Upper lobe of left lung (tissue), 6 donors: Measurements from ENCODE around the gene GMPPA. TPM values are rescaled to one million over a fixed set of nuclear protein-coding genes. Genes with fewer than 3 reads are reported as not detected.

ENCODE experiments used
- ATAC-seq, 2 donors: fragments of 200-7000 bp; cut with Tn5 transposase; one replicate each; pipeline ENCODE4 v1.9.1; 2022; ENCODE audit warnings: mild to moderate bottlenecking in 2 of 2, moderate library complexity in 2 of 2; ENCODE audit not compliant: low FRiP score in 2 of 2
- DNase-seq, 2 donors: peaks; one replicate each; pipeline ENCODE4 v3.0.0-alpha.2; 2019 to 2020
- H3K27ac ChIP-seq, 4 donors: fragments of 200-600 bp; sonication (generic); one replicate each; pipeline ENCODE4 v1.5.1; 2016 to 2019
- H3K27me3 ChIP-seq, 4 donors: fragments of 200-600 bp; sonication (generic); one replicate each; pipeline ENCODE4 v1.5.1; 2017 to 2019
- H3K36me3 ChIP-seq, 4 donors: fragments of 200-600 bp; sonication (generic); one replicate each; pipeline ENCODE4 v1.5.1; 2016 to 2019
- H3K4me1 ChIP-seq, 4 donors: fragments of 200-600 bp; sonication (generic); one replicate each; pipeline ENCODE4 v1.5.1; 2018 to 2019
- H3K4me3 ChIP-seq, 4 donors: fragments of 200-600 bp; sonication (generic); one replicate each; pipeline ENCODE4 v1.5.1; 2017 to 2019; ENCODE audit warnings: mild to moderate bottlenecking in 2 of 4, moderate library complexity in 1 of 4
- H3K9me3 ChIP-seq, 4 donors: fragments of 200-600 bp; sonication (generic); one replicate each; pipeline ENCODE4 v1.5.1; 2018 to 2019
- CTCF ChIP-seq, 6 experiments: fragments of 450-650 bp in 4 of 6; fragments of 200-600 bp in 2 of 6; sonication (generic) in 2 of 6; IDR thresholded peaks; one replicate each; pipeline ENCODE4 v1.5.1; 2016 to 2019; ENCODE audit warnings: antibody characterized with exemption in 6 of 6
- EP300 ChIP-seq, 4 donors: sonication (generic); formaldehyde crosslinking; IDR thresholded peaks; one replicate each; pipeline ENCODE4 v1.5.1; 2017; ENCODE audit warnings: antibody characterized with exemption in 4 of 4, control low read depth in 2 of 4
- POLR2A ChIP-seq, 4 donors: fragments of 450-650 bp; IDR thresholded peaks; one replicate each; pipeline ENCODE4 v1.5.1; 2016 to 2017; ENCODE audit warnings: antibody characterized with exemption in 4 of 4, mild to moderate bottlenecking in 2 of 4
- POLR2AphosphoS5 ChIP-seq, 2 donors: sonication (generic); formaldehyde crosslinking; IDR thresholded peaks; one replicate each; pipeline ENCODE4 v1.5.1; 2017; ENCODE audit warnings: antibody characterized with exemption in 2 of 2
- whole genome bisulfite sequencing, 2 donors: methylation state at CpG; one replicate each; pipeline ENCODE4 v1.1.5; 2017 to 2018; 5-methylcytosine and 5-hydroxymethylcytosine counted together
- total RNA-seq, 6 donors: library from RNA; depleted of rRNA in 4 of 6; stranded (reverse); fragments of >200 nt in 4 of 6; gene quantifications; one replicate each; pipeline versions ENCODE4 v1.1.0 to v1.2.1, GENCODE V29; 2016 to 2021
- donor health status: DM: no; HTN: no; CAD: no; lungs with moderate emphysema.
- donor health status: DM: no; HTN: yes; CAD: no; lungs with severe emphysema.

The GMPPA gene
- total RNA-seq, 6 donors from 2014 or later: 20.8 to 38.5 (median 24.9) TPM

- Histone ChIP-seq H3K27ac (no peak overlapping the region), H3K27me3 (peaks cover 0 to 3% (median 0%) of the 10 kb centered on the region in 4 donors)
- 91 to 92% methylated on average over 4 to 9 of the region's 9 CpGs for WGBS, 2 donors
Measured at GRCh38 chr2:219462349-219462748, 36.3 kb upstream of the GMPPA start.

GRCh38 chr2:219464286-219465032 is 34.2 kb upstream of the GMPPA start:
- Histone ChIP-seq H3K27me3 (peaks cover 0 to 3% (median 0%) of the 10 kb centered on the region in 4 donors), H3K36me3 (no peaks in the 10 kb centered on the region), H3K9me3 (no peaks in the 10 kb centered on the region), H3K27ac (no peak overlapping the region), H3K4me1 (no peaks in the 10 kb centered on the region), H3K4me3 (no peak overlapping the region)
- TF ChIP-seq POLR2A (IDR thresholded peaks at IDR 0.05) (no peak), POLR2AphosphoS5 (IDR thresholded peaks at IDR 0.05) (no peak), CTCF (IDR thresholded peaks at IDR 0.05) (no peak), EP300 (IDR thresholded peaks at IDR 0.05) (no peak)
- 81 to 90% methylated on average over 7 to 20 of the region's 21 CpGs for WGBS, 2 donors
- DNase-seq (peak in 1 of 2 donors; percentile 61), ATAC-seq (no peak)

More at GRCh38 chr2:219462349-219462748, 36.3 kb upstream of the GMPPA start:
- TF ChIP-seq POLR2A (IDR thresholded peaks at IDR 0.05) (no peak), POLR2AphosphoS5 (IDR thresholded peaks at IDR 0.05) (no peak), CTCF (IDR thresholded peaks at IDR 0.05) (no peak), EP300 (IDR thresholded peaks at IDR 0.05) (no peak)
- no peak overlapping the region for H3K4me3 ChIP-seq
- H3K4me1 ChIP-seq: no peaks in the 10 kb centered on the region
- no peaks in the 10 kb centered on the region for H3K9me3 ChIP-seq
- ATAC-seq: no peak
- no peaks in the 10 kb centered on the region for H3K36me3 ChIP-seq
- DNase-seq: no peak

- Histone ChIP-seq H3K9me3 (no peaks in the 10 kb centered on the region), H3K27me3 (no peaks in the 10 kb centered on the region), H3K4me1 (no peaks in the 10 kb centered on the region), H3K4me3 (no peak overlapping the region), H3K36me3 (no peaks in the 10 kb centered on the region), H3K27ac (no peak overlapping the region)
- 85 to 90% methylated on average over 41 to 47 of the region's 47 CpGs for WGBS, 2 donors
- ATAC-seq (no peak), DNase-seq (peak in 1 of 2 donors; percentile 74)
- TF ChIP-seq CTCF (IDR thresholded peaks at IDR 0.05) (no peak), POLR2AphosphoS5 (IDR thresholded peaks at IDR 0.05) (no peak), POLR2A (IDR thresholded peaks at IDR 0.05) (no peak), EP300 (IDR thresholded peaks at IDR 0.05) (no peak)
Measured at GRCh38 chr2:219465659-219466561, 32.8 kb upstream of the GMPPA start.

- Histone ChIP-seq H3K36me3 (no peaks in the 10 kb centered on the region), H3K9me3 (no peaks in the 10 kb centered on the region), H3K27ac (no peak overlapping the region), H3K4me3 (no peak overlapping the region), H3K27me3 (no peaks in the 10 kb centered on the region), H3K4me1 (no peaks in the 10 kb centered on the region)
- DNase-seq: peak in 1 of 2 donors; percentile 78
- WGBS, 2 donors: 72 to 87% methylated on average over 15 to 27 of the region's 28 CpGs
- TF ChIP-seq POLR2A (IDR thresholded peaks at IDR 0.05) (no peak), CTCF (IDR thresholded peaks at IDR 0.05) (no peak), EP300 (IDR thresholded peaks at IDR 0.05) (no peak), POLR2AphosphoS5 (IDR thresholded peaks at IDR 0.05) (no peak)
- no peak for ATAC-seq
Measured at GRCh38 chr2:219466816-219467735, 31.6 kb upstream of the GMPPA start.
